Mesothelial cell of epicardium (in vitro differentiated cells): ENCODE data around the gene MAPRE3. TPM values are rescaled to one million over a fixed set of nuclear protein-coding genes. Genes with fewer than 3 reads are reported as not detected.

Experiments
- DNase-seq, 2 experiments: peaks; one replicate each; pipeline ENCODE4 v3.0.0; 2021; ENCODE audit warnings: low spot score in 2 of 2; ENCODE audit not compliant: unreplicated experiment in 2 of 2
- H3K27ac Mint-ChIP-seq: 2 replicates; pipeline ENCODE4 v1.8.0; 2021; ENCODE audit warnings: mixed read lengths
- H3K27me3 Mint-ChIP-seq: 2 replicates; pipeline ENCODE4 v1.8.0; 2021; ENCODE audit warnings: low read depth, mixed read lengths
- H3K36me3 Mint-ChIP-seq: 2 replicates; pipeline ENCODE4 v1.8.0; 2021; ENCODE audit warnings: mixed read lengths
- H3K4me1 Mint-ChIP-seq: 2 replicates; pipeline ENCODE4 v1.8.0; 2021; ENCODE audit warnings: mixed read lengths
- H3K4me3 Mint-ChIP-seq: 2 replicates; pipeline ENCODE4 v1.8.0; 2021; ENCODE audit warnings: mild to moderate bottlenecking, moderate library complexity, mixed read lengths
- H3K9me3 Mint-ChIP-seq: 2 replicates; pipeline ENCODE4 v1.8.0; 2021; ENCODE audit warnings: mixed read lengths
- CTCF ChIP-seq: fragments of 200-600 bp; sonication (generic); IDR thresholded peaks from one replicate; pipeline ENCODE4 v1.5.0; 2021; ENCODE audit warnings: antibody characterized with exemption; ENCODE audit not compliant: unreplicated experiment
- total RNA-seq: library from RNA; stranded (reverse); gene quantifications from 3 replicates; pipeline ENCODE4 v1.2.1, GENCODE V29; 2021

MAPRE3 gene
- total RNA-seq, 1 donor from 2014 or later = 14.8 TPM

GRCh38 chr2:26945991-26946750 is 24.3 kb upstream of the MAPRE3 start:
- DNase-seq = no peak
- H3K4me1 Mint-ChIP-seq = peaks cover 2% of the 10 kb centered on the region
- no peak overlapping the region for H3K4me3 Mint-ChIP-seq
- H3K9me3 Mint-ChIP-seq = no peaks in the 10 kb centered on the region
- no peaks in the 10 kb centered on the region for H3K36me3 Mint-ChIP-seq
- H3K27me3 Mint-ChIP-seq = peaks cover 34% of the 10 kb centered on the region
- no peak overlapping the region for H3K27ac Mint-ChIP-seq
- TF ChIP-seq CTCF = no peak

- TF ChIP-seq CTCF = no peak
- no peak for DNase-seq
- Mint-ChIP-seq H3K36me3 (no peaks in the 10 kb centered on the region), H3K27ac (no peak overlapping the region), H3K9me3 (no peaks in the 10 kb centered on the region), H3K27me3 (peaks cover 34% of the 10 kb centered on the region), H3K4me3 (no peak overlapping the region), H3K4me1 (peaks cover 2% of the 10 kb centered on the region)
These were observed 23.3 kb upstream of the MAPRE3 start for GRCh38 chr2:26946841-26947784.

GRCh38 chr2:26948800-26949199 is 21.6 kb upstream of the MAPRE3 start:
- no peak for DNase-seq
- H3K27ac Mint-ChIP-seq = no peak overlapping the region
- H3K27me3 Mint-ChIP-seq = peaks cover 25% of the 10 kb centered on the region
- no peaks in the 10 kb centered on the region for H3K36me3 Mint-ChIP-seq
- TF ChIP-seq CTCF = no peak
- no peaks in the 10 kb centered on the region for H3K9me3 Mint-ChIP-seq
- no peak overlapping the region for H3K4me3 Mint-ChIP-seq
- no peaks in the 10 kb centered on the region for H3K4me1 Mint-ChIP-seq

DNA sequence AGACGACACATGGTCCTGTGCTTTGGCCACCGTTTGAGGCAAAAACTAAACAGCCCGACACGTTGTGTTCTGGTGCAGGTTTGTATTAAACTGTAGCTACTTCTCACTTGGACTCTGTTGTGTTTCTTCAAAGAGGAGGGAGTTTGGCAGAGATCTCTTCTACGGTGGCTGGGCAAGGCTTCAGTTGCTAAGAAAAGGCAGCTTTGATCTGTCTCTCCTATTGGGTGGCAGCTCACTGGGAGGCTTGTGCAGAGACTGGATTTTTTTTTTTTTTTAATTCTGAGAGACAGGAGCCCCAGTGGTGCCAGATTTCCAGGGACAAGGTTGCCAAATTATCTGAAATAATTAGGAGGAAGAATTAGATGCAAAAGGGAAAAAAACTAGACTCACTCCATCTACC is 20.2 kb upstream of the MAPRE3 start:
- H3K4me1 Mint-ChIP-seq = no peaks in the 10 kb centered on the region
- H3K27me3 Mint-ChIP-seq = peaks cover 24% of the 10 kb centered on the region
- no peaks in the 10 kb centered on the region for H3K36me3 Mint-ChIP-seq
- no peak for DNase-seq
- no peak overlapping the region for H3K4me3 Mint-ChIP-seq
- H3K9me3 Mint-ChIP-seq = no peaks in the 10 kb centered on the region
- H3K27ac Mint-ChIP-seq = no peak overlapping the region
- TF ChIP-seq CTCF = no peak

DNA sequence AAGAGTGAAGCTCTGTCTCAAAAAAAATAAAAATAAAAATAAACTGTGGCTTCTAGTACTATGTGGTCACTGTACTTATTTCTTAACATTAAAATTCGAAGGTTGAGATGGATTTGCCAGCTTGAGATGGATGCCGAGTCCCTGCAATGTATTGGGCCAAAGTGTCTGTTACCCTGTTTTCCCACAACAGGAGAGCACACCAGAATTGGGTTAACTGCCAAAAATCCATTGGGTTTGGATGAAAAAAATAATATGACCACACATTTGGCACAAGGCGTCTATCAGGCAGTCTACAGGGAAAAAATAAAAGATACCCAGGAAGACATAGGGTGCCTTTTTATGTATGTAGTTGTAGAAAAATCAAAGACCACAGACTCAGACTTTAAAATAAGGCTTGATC is 19.2 kb upstream of the MAPRE3 start:
- Mint-ChIP-seq H3K27ac (no peak overlapping the region), H3K4me1 (no peaks in the 10 kb centered on the region), H3K27me3 (peaks cover 29% of the 10 kb centered on the region), H3K4me3 (no peak overlapping the region), H3K9me3 (no peaks in the 10 kb centered on the region), H3K36me3 (no peaks in the 10 kb centered on the region)
- DNase-seq = no peak
- no peak for TF ChIP-seq CTCF
